NCI-H2227 (cell line): Measurements from ENCODE around the gene RIIAD1.

Source experiments
- DNase-seq: peaks from one replicate; lab custom pipeline; 2025; ENCODE audit not compliant: unreplicated experiment; lab: John Stamatoyannopoulos, UW

Gene RIIAD1

GRCh38 chr1:151710187-151710840 lies 11.0 kb upstream of the RIIAD1 start:
- peak; percentile 97 for DNase-seq

GRCh38 chr1:151711044-151711800 lies 10.1 kb upstream of the RIIAD1 start:
- no peak for DNase-seq

GRCh38 chr1:151711951-151712350 lies 9.4 kb upstream of the RIIAD1 start:
- DNase-seq, result no peak

GRCh38 chr1:151713044-151713443 lies 8.3 kb upstream of the RIIAD1 start:
- no peak for DNase-seq

GRCh38 chr1:151713874-151714273 lies 7.4 kb upstream of the RIIAD1 start:
- no peak for DNase-seq

GRCh38 chr1:151714820-151715725 lies 6.2 kb upstream of the RIIAD1 start:
- no peak for DNase-seq

- peak; percentile 79 for DNase-seq
Observed at GRCh38 chr1:151715726-151716404, 5.5 kb upstream of the RIIAD1 start.

- DNase-seq, result no peak
Observed at GRCh38 chr1:151716405-151716762, 4.9 kb upstream of the RIIAD1 start.

GRCh38 chr1:151716771-151717631 lies 4.3 kb upstream of the RIIAD1 start, which contains the start of gene CELF3:
TSS of gene CELF3 (minus strand) at chr1:151716803. CDS start at chr1:151716020, 783 bp downstream.
- DNase-seq, result peak; percentile 97

- no peak for DNase-seq
Observed at GRCh38 chr1:151718011-151718431, 3.3 kb upstream of the RIIAD1 start.

GRCh38 chr1:151718666-151719065 lies 2.7 kb upstream of the RIIAD1 start:
- DNase-seq, result no peak

GRCh38 chr1:151720125-151720524 lies 1.2 kb upstream of the RIIAD1 start:
- DNase-seq, result no peak

- peak; percentile 31 for DNase-seq
Observed at GRCh38 chr1:151720554-151720953, 768 bp upstream of the RIIAD1 start.

GRCh38 chr1:151721788-151722510 lies 627 bp downstream of the RIIAD1 start:
- DNase-seq, result no peak

- DNase-seq, result no peak
Observed at GRCh38 chr1:151723726-151724370, 2.5 kb downstream of the RIIAD1 start.

GRCh38 chr1:151728151-151729054 lies 7.1 kb downstream of the RIIAD1 start:
- peak; percentile 75 for DNase-seq

GRCh38 chr1:151729157-151729965 lies 8.0 kb downstream of the RIIAD1 start:
- no peak for DNase-seq
